ENCODE results near the gene RFLNA.

Gene RFLNA

DNA sequence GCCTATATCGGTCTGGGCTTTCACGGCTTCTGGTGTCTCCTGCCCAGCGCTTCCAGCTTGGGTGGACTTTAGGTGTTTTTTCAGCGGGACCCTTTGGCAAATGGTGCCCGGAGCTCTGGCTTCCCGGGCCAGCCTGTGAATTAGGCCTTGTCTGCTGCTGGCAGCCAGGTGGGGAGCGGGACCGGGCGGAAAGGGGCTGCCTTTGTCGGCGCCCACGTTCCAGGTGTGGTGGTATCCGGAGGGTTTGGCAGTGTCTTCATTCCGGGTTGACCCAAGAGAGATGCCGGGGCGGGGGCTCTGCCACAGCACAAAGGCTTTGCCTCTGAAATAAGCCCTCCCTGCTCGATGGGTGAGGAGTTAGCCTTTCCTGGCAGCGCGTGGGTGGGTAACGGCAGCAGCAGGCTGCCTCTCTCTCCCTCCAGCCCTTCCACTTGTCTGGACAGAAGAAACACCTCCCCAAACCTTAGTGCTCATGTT, 9.5 kb downstream of the RFLNA start:
- TF ChIP-seq GATA3 (IDR thresholded peaks at IDR 0.05; ENCODE audit: low read depth, low read length) (no peak), GATA2 (IDR thresholded peaks at IDR 0.05; ENCODE audit: low read depth, low read length) (no peak)

DNA sequence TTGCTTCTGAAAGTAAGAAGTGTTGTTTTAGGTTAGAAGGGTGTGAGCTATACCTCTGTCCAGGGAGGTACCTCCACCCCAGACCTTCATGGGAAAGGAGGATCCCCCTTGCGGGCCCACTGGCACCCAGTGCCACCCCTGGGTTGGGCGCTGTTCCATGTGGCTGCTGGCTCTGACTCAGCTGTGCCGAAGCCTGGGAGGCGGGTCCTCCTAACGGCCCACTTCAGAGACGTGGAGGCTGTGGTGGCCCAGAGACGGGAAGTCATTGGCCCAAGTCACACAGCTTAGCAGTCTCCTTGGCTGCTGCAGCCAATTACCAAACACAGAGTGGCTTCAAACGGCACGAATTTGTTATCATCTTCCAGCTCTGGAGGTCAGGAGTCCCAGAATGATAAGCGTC, 10.2 kb downstream of the RFLNA start:
- TF ChIP-seq GATA3 (IDR thresholded peaks at IDR 0.05; ENCODE audit: low read depth, low read length) (no peak), GATA2 (IDR thresholded peaks at IDR 0.05; ENCODE audit: low read depth, low read length) (no peak)

DNA sequence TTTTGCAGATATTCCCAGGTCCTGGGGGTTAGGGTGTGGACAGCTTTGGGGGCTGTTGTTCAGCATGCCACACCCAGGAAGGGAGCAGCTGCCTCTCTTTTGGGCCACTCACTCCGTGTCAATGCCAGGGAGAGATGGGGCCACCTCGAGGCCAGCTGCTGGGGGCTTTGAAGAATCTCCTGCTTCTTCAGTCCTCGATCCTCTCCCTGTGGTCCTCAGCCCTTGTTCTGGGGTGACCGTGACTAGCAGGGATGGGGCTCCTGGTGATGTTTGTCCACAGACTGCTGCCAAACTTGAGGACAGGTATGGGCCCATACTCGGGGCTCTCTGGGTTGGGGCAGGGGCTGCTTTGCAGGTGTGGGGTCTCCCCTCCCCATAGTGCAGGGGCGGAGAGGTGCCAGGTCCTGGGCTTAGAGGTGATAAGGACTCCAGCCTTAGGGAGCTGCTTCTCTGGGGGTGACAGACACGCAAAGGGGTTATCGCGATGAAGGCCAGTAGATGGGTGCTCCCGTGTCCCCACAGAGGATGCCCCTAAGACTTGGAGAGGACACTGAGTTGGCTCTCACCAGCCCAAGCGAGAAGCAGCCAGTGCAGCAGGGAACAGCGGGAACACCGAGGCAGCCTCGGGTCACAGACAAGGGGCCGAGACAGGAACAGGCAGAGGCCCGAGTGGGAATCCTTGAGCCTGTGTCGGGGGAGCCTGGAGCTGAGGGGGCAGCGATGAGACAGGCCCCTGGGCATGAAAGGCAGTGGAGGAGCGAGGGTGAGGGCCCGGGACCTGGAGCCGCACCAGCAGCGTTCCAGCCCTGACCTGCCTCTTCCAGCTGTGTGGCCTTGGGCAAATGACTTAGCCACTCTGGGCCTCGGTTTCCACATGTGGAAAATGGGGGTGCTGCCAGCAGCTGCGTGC, 11.1 kb downstream of the RFLNA start:
- TF ChIP-seq GATA3 (IDR thresholded peaks at IDR 0.05; ENCODE audit: low read depth, low read length) (no peak), GATA2 (IDR thresholded peaks at IDR 0.05; ENCODE audit: low read depth, low read length) (no peak)

DNA sequence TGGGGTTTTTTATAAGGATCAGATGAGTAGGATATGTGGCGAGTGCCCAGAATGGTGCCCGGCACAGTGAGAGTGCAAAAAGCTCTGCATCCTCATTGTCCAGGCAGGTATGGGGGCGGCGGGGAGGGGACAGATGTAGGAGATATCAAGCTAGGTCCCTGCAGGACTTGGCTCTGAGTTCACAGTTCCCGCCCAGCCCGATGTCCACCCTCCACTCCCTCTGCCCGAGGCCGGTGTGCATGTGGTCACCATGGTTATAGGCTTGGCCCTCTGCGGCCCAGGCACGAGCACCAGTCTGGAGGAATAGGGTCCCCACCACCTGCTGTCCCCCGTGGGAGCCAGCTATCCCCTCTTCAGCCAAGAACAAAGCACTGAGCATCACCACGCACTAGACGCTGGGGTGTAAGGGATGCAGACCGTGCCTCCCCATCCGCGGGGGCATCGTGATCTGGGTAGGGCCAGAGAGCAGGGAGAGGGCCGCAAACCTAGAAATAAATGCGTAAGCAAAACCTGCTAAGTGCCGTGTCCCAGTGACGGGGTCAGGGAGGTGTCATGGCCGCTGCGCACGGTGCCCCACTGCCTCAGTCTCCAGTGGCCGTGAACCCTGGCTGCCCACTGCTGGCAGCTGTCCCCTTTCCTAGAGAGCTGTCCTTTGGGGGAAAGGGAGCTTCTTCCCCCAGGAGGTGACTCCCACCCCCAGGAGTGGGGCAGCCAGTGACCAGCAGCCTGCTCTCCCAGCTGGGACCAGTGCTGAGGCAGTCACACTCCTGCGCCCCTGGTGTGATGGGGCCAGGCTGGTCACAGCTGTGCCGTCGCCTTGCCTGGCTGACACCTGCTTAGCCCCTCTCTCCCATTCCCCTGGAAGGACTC, 12.0 kb downstream of the RFLNA start:
- TF ChIP-seq GATA2 (IDR thresholded peaks at IDR 0.05; ENCODE audit: low read depth, low read length), result no peak
- TF ChIP-seq GATA3 (IDR thresholded peaks at IDR 0.05; ENCODE audit: low read depth, low read length), result no peak

DNA sequence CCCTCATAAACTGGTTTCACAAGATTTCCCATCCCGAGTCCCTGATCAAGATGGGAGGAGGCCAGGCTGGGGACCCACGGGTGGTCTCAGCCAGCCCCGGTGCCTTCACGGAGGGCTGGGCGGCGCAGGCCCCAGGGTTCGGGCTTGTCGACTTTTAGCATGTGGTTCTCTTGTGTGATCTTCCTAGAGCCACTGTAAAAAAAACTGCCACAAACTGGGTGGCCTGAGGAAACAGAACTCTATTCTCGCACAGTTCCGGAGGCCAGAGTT, 12.6 kb downstream of the RFLNA start:
- TF ChIP-seq GATA3 (IDR thresholded peaks at IDR 0.05; ENCODE audit: low read depth, low read length) (no peak), GATA2 (IDR thresholded peaks at IDR 0.05; ENCODE audit: low read depth, low read length) (no peak)

DNA sequence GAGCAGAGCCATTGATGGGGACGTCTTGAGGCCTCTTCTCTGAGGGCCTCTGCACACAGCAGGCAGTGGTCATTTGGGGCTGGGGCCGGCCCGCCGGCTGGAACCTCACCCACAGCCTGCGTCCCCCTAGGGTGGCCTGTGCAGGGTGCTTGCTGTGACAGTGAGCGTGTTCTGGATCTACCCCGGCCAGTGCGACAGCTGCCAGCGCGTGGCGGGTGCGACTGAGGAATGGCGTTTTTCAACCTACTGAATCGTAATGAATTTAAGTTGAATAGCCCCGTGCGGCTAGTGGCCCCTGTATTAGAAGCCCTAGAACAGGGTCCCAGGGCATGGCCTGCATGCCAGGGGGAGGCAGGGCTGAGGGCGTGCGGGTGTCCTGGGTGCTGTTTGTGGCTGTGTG, 13.8 kb downstream of the RFLNA start:
- TF ChIP-seq GATA2 (IDR thresholded peaks at IDR 0.05; ENCODE audit: low read depth, low read length) (no peak), GATA3 (IDR thresholded peaks at IDR 0.05; ENCODE audit: low read depth, low read length) (no peak)

- TF ChIP-seq GATA3 (IDR thresholded peaks at IDR 0.05; ENCODE audit: low read depth, low read length) (no peak), GATA2 (IDR thresholded peaks at IDR 0.05; ENCODE audit: low read depth, low read length) (no peak)
Observed at GRCh38 chr12:124309231-124309630, 14.3 kb downstream of the RFLNA start.

DNA sequence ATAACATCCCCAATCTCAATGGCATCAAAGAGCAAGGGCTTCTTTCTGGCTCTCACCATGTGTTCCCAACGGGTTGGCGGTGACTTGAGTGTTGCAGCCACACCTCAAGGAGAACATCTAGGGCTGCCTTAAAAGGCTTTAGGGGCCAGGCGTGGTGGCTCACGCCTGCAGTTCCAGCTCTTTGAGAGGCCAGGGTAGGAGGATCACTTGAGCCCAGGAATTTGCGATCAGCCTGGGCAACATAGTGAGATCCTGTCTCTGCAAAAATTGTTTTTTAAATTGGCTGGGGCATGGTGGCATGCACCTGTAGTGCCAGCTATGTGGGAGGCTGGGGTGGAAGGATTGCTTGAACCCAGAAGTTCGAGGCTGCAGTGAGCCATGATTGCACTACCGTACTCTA, 14.9 kb downstream of the RFLNA start:
- TF ChIP-seq GATA3 (IDR thresholded peaks at IDR 0.05; ENCODE audit: low read depth, low read length) (no peak), GATA2 (IDR thresholded peaks at IDR 0.05; ENCODE audit: low read depth, low read length) (no peak)

DNA sequence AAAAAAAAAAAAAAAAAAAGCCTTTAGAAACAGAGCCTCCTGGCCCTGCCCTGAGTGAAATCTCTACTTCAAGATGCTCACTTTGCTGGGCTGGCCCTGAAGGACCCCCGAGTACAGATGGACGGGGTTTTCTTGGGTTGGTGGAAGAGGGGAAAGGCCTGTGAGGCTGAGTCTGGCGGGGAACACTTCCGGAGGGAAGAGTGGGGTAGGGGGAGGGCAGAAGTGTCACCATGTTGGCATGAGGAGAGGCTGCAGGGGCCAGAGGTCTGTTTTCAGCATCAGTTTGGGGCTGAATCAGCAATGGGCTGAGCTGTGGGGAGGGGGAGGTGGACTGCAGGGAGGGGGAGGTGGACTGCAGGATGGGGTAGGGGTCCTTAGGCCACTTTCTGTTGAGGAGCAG, 15.3 kb downstream of the RFLNA start:
- TF ChIP-seq GATA3 (IDR thresholded peaks at IDR 0.05; ENCODE audit: low read depth, low read length) (no peak), GATA2 (IDR thresholded peaks at IDR 0.05; ENCODE audit: low read depth, low read length) (no peak)

DNA sequence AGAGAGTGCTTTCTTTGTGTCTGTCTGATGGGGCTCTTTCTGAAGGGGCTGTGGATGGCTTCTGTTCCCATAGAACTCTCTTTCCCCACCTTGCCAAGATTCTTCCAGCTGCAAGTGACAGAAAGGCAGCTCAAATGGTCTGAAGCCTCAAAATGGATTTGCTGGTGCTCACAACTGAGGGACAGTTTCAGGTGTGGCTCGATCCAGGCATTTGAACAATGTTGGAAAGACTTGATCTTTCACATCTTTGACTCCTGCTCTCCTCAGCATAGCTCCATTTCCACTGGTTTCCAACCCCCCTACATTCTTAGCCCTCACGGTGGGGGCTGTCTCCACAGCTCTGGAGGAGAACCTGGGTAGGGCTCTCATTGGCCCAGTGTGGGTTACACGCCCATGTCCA, 15.9 kb downstream of the RFLNA start:
- TF ChIP-seq GATA3 (IDR thresholded peaks at IDR 0.05; ENCODE audit: low read depth, low read length), result no peak
- TF ChIP-seq GATA2 (IDR thresholded peaks at IDR 0.05; ENCODE audit: low read depth, low read length), result no peak

GRCh38 chr12:124311292-124312109, 16.6 kb downstream of the RFLNA start:
- TF ChIP-seq GATA2 (IDR thresholded peaks at IDR 0.05; ENCODE audit: low read depth, low read length), result no peak
- no peak for TF ChIP-seq GATA3 (IDR thresholded peaks at IDR 0.05; ENCODE audit: low read depth, low read length)

GRCh38 chr12:124312601-124313000, 17.7 kb downstream of the RFLNA start:
- TF ChIP-seq GATA2 (IDR thresholded peaks at IDR 0.05; ENCODE audit: low read depth, low read length), result no peak
- no peak for TF ChIP-seq GATA3 (IDR thresholded peaks at IDR 0.05; ENCODE audit: low read depth, low read length)

DNA sequence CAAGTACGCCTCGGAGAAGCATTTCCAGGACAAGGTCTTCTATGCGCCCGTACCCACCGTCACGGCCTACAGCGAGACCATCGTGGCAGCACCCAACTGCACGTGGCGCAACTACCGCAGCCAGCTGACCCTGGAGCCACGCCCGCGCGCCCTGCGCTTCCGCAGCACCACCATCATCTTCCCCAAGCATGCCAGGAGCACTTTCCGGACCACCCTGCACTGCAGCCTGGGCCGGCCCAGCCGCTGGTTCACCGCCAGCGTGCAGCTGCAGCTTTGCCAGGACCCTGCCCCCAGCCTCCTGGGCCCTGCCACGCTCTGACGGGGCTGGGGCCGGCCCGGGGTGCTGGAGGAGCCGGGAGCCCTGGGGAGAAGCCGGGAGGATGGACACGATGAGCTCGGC, 19.3 kb downstream of the RFLNA start:
- TF ChIP-seq GATA2 (IDR thresholded peaks at IDR 0.05; ENCODE audit: low read depth, low read length) (no peak), GATA3 (IDR thresholded peaks at IDR 0.05; ENCODE audit: low read depth, low read length) (no peak)

DNA sequence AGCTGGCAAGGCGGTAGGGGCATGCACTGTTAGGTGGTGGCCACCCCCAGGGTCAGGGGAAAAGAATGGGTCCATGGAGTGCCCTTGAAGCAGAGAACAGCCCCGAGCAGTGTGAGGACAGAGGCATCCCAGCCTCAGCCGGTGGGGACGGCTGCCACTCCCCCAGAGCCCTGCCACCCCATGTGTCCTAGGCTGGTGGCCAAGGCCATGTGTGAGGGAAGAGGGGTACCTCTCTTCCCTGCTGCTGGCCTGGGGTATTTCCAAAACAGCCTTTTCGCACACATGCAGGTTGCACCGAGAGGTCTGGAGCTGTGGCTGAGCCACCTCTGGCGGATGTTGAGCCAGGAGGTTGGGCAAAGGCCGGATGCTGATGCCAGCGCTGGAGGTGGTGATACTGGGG, 19.9 kb downstream of the RFLNA start:
- no peak for TF ChIP-seq GATA3 (IDR thresholded peaks at IDR 0.05; ENCODE audit: low read depth, low read length)

Data from SH-SY5Y (cell line).